H1 (cell line): ENCODE results near the gene TBX4.

Experiments
- ASH2L ChIP-seq: fragments of 200-600, 300-600 bp; sonication (generic); IDR thresholded peaks from one replicate; pipeline ENCODE4 v1.7.1; 2017; ENCODE audit warnings: low read length
- ATF2 ChIP-seq: IDR thresholded peaks from 2 replicates; pipeline ENCODE4 v1.6.1; 2012; ENCODE audit warnings: low read length, inconsistent platforms
- ATF3 ChIP-seq: IDR thresholded peaks from 2 replicates; pipeline ENCODE4 v1.6.1; 2011; ENCODE audit warnings: low read depth, mild to moderate bottlenecking, low read length; ENCODE audit not compliant: insufficient read depth
- CEBPB ChIP-seq: IDR thresholded peaks from 2 replicates; pipeline ENCODE4 v1.6.1; 2012; ENCODE audit warnings: low read depth, low read length
- CTCF ChIP-seq, 3 experiments: IDR thresholded peaks; 1 replicate in 2 of 3; 2 replicates in 1 of 3; pipeline versions ENCODE4 v1.5.1 to v1.6.1; 2011; ENCODE audit warnings: low read length in 3 of 3, mild to moderate bottlenecking in 3 of 3, inconsistent platforms in 2 of 3, low read depth in 1 of 3, moderate library complexity in 1 of 3; ENCODE audit not compliant: insufficient read depth in 1 of 3; ENCODE audit errors: control extremely low read depth in 1 of 3
- EGR1 ChIP-seq: IDR thresholded peaks from 2 replicates; pipeline ENCODE4 v1.6.1; 2011; ENCODE audit warnings: low read depth, low read length, borderline replicate concordance
- POLR2A ChIP-seq, 2 experiments: IDR thresholded peaks; 1 replicate in 1 of 2; 2 replicates in 1 of 2; pipeline ENCODE4 v1.6.1; 2011; ENCODE audit warnings: low read depth in 2 of 2, low read length in 2 of 2, mild to moderate bottlenecking in 2 of 2; ENCODE audit errors: control extremely low read depth in 1 of 2
- RAD21 ChIP-seq, 2 experiments: IDR thresholded peaks in 1 of 2; conservative IDR thresholded peaks in 1 of 2; 2 replicates each; pipeline ENCODE4 v1.6.1; 2011; ENCODE audit warnings: low read depth in 2 of 2, low read length in 2 of 2, improper control_type of control experiment in 1 of 2, inconsistent platforms in 1 of 2, mild to moderate bottlenecking in 1 of 2, moderate library complexity in 1 of 2
- RNF2 ChIP-seq: fragments of 200-900, 300-1000 bp; sonication (generic); IDR thresholded peaks from 2 replicates; pipeline ENCODE4 v1.7.1; 2016; ENCODE audit warnings: borderline replicate concordance, low read depth, mild to moderate bottlenecking, antibody characterized with exemption, low read length; ENCODE audit not compliant: poor library complexity, severe bottlenecking; ENCODE audit errors: missing control alignments
- SIN3A ChIP-seq, 2 experiments: IDR thresholded peaks in 1 of 2; conservative IDR thresholded peaks in 1 of 2; 2 replicates each; pipeline ENCODE4 v1.6.1; 2011 to 2012; ENCODE audit warnings: low read length in 2 of 2, improper control_type of control experiment in 1 of 2, low read depth in 1 of 2, mild to moderate bottlenecking in 1 of 2
- TAF1 ChIP-seq: IDR thresholded peaks from 2 replicates; pipeline ENCODE4 v1.6.1; 2011; ENCODE audit warnings: mild to moderate bottlenecking, low read depth, low read length
- TCF12 ChIP-seq: IDR thresholded peaks from 2 replicates; pipeline ENCODE4 v1.6.1; 2011; ENCODE audit warnings: low read depth, mild to moderate bottlenecking, low read length
- TF ChIP-seq, protein P1 (sequence below): IDR thresholded peaks from 2 replicates; pipeline ENCODE4 v1.6.1; 2012; ENCODE audit warnings: inconsistent platforms

- TF ChIP-seq CEBPB = no peak
- no peak for TF ChIP-seq POLR2A (IDR thresholded peaks at IDR 0.05; ENCODE audit: control extremely low read depth in 1 of 2, low read depth in 2 of 2, low read length in 2 of 2)
- no peak for TF ChIP-seq CTCF (IDR thresholded peaks at IDR 0.05; ENCODE audit: control extremely low read depth in 1 of 3, insufficient read depth in 1 of 3, low read depth in 1 of 3, low read length in 3 of 3)
- no peak for TF ChIP-seq TCF12
- TF ChIP-seq EGR1 = no peak
- TF ChIP-seq ATF3 = no peak
- no peak for TF ChIP-seq TAF1
- TF ChIP-seq, protein P1, sequence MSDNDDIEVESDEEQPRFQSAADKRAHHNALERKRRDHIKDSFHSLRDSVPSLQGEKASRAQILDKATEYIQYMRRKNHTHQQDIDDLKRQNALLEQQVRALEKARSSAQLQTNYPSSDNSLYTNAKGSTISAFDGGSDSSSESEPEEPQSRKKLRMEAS = no peak
- no peak for TF ChIP-seq ATF2
- no peak for TF ChIP-seq RNF2
- TF ChIP-seq ASH2L = no peak
- TF ChIP-seq SIN3A (conservative IDR thresholded peaks at IDR 0.05 in 1 of 2, IDR thresholded peaks at IDR 0.05 in 1 of 2; ENCODE audit: low read depth in 1 of 2, low read length in 2 of 2) = no peak
- TF ChIP-seq RAD21 (IDR thresholded peaks at IDR 0.05 in 1 of 2, conservative IDR thresholded peaks at IDR 0.05 in 1 of 2; ENCODE audit: low read depth in 2 of 2, low read length in 2 of 2) = no peak
Measured at GRCh38 chr17:61414141-61414935, 37.9 kb upstream of the TBX4 start.
